Heart left ventricle (tissue), 13 donors: ENCODE results near the gene SARS1.

ENCODE experiments used
- POLR2A ChIP-seq, 2 donors: fragments of 450-650 bp; IDR thresholded peaks; one replicate each; pipeline ENCODE4 v1.6.1; 2017; ENCODE audit warnings: antibody characterized with exemption in 2 of 2, mild to moderate bottlenecking in 2 of 2, moderate library complexity in 2 of 2
- TF ChIP-seq, protein P1 (sequence below), 12 donors: fragments of 200-600 bp; sonication (generic) in 4 of 12; IDR thresholded peaks; one replicate each; pipeline versions ENCODE4 v1.5.0 to v1.8.0; 2018 to 2022; ENCODE audit warnings: antibody characterized with exemption in 12 of 12, mild to moderate bottlenecking in 5 of 12
- donor health status: ischemic (EF 13 %, LVEDD 7.1; RV severe dilation, severe dysfunction).
- donor health status: DM: no; HTN: yes; CAD: no.
- donor health status: DM: no; HTN: no; CAD: no.
- donor health status: ischemic (EF 25% LVEDD 6.9; RV normal size, moderate dysfunction).
- donor health status: ischemic (EF 25% LVEDD 5.7; RV mildly dilated, moderate dysfunction).
- donor health status: ischemic (EF 35%, LVEDD 5.7; RV mildly dilated, moderate dysfunction).
- donor health status: nonischemic (EF 11% LVEDD 7.7; RV severe dilation, severe dysfunction).
- donor health status: DM: yes; HTN: yes; CAD: no.
- donor health status: PGD.
- donor health status: ischemic (EF 29% LVEDD 5.4; RV normal size, mild dysfunction).
- donor health status: nonischemic (EF 23%, LVEDD 6.1; RV moderate dilation, normal function).

DNA sequence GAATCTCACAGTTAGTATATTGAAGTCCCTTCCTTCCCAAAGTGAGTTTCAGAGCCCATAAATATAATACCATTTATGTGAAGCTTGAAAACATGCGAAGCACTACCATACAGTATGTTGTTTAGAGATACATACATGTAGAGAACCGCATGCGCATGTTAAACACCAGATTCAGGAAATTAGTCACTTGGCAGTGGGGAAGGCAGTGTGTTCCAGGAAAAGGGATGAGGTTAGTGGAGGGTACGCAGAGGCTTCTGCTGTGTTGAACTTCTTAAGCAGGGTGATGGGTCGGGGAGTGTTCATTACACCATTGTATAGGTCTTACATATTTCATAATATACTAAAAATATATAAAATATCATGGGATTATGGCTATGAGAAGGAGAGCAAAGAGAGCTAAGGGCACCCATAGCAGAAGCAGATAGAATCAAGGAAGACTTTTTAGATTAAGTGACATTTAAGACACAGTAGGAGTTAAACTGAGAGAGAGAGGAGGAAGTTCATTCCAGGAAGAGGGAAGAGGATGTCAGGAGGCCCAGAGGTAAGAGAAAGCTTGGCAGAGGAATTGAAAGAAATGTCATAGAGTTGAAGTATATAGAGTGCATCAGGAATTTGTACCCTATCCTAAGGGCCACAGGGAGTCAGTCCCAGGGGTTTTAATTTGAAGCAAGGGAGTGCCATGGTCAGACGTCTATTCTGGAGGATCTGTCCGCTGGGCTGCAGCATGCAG is 43.5 kb upstream of the SARS1 start:
- no peak for TF ChIP-seq POLR2A (IDR thresholded peaks at IDR 0.05)
- TF ChIP-seq, protein P1, sequence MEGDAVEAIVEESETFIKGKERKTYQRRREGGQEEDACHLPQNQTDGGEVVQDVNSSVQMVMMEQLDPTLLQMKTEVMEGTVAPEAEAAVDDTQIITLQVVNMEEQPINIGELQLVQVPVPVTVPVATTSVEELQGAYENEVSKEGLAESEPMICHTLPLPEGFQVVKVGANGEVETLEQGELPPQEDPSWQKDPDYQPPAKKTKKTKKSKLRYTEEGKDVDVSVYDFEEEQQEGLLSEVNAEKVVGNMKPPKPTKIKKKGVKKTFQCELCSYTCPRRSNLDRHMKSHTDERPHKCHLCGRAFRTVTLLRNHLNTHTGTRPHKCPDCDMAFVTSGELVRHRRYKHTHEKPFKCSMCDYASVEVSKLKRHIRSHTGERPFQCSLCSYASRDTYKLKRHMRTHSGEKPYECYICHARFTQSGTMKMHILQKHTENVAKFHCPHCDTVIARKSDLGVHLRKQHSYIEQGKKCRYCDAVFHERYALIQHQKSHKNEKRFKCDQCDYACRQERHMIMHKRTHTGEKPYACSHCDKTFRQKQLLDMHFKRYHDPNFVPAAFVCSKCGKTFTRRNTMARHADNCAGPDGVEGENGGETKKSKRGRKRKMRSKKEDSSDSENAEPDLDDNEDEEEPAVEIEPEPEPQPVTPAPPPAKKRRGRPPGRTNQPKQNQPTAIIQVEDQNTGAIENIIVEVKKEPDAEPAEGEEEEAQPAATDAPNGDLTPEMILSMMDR (IDR thresholded peaks at IDR 0.05): no peak
